Right atrium auricular region (tissue), 2 donors: Measurements from ENCODE around the gene ZNF35. TPM values are rescaled to one million over a fixed set of nuclear protein-coding genes. Genes with fewer than 3 reads are reported as not detected.
"Not testable (repeated sequence)": the region's sequence is repeated elsewhere in the genome, so short reads cannot be mapped to it uniquely, and the experiment has no call there.

Experiments
- DNase-seq: peaks from one replicate; pipeline ENCODE4 v3.0.0-alpha.2; 2019; ENCODE audit warnings: low spot score
- H3K27ac ChIP-seq, 2 donors: fragments of 200-600 bp; sonication (generic); 1 replicate in 1 of 2; 2 replicates in 1 of 2; pipeline ENCODE4 v1.5.1; 2016 to 2019
- H3K27me3 ChIP-seq, 2 donors: fragments of 200-600 bp; sonication (generic); one replicate each; pipeline versions ENCODE4 v1.5.1 to v1.6.0; 2017 to 2019
- H3K36me3 ChIP-seq: fragments of 200-600 bp; sonication (generic); one replicate; pipeline ENCODE4 v1.5.1; 2016
- H3K4me1 ChIP-seq, 2 donors: fragments of 200-600 bp; sonication (generic); one replicate each; pipeline versions ENCODE4 v1.5.1 to v1.6.0; 2017 to 2019
- H3K4me3 ChIP-seq, 2 donors: fragments of 200-600 bp; sonication (generic); 1 replicate in 1 of 2; 2 replicates in 1 of 2; pipeline ENCODE4 v1.5.1; 2017 to 2019; ENCODE audit warnings: mild to moderate bottlenecking in 1 of 2, moderate library complexity in 1 of 2
- H3K9me3 ChIP-seq, 2 donors: fragments of 200-600 bp; sonication (generic); one replicate each; pipeline ENCODE4 v1.5.1; 2019
- CTCF ChIP-seq, 2 donors: fragments of 200-600 bp; sonication (generic); IDR thresholded peaks; one replicate each; pipeline ENCODE4 v1.5.1; 2019; ENCODE audit warnings: antibody characterized with exemption in 2 of 2
- total RNA-seq, 2 donors: library from RNA; depleted of rRNA; stranded (reverse); fragments of >200 nt; gene quantifications; one replicate each; pipeline ENCODE4 v1.1.0, GENCODE V29; 2016

The ZNF35 gene
- total RNA-seq, 2 donors from 2014 or later, result 7.9 to 8.4 TPM

GRCh38 chr3:44669760-44670159, 21.2 kb downstream of the ZNF35 start:
- H3K27me3 ChIP-seq, result no peaks in the 10 kb centered on the region
- no peak overlapping the region for H3K4me3 ChIP-seq
- no peaks in the 10 kb centered on the region for H3K9me3 ChIP-seq
- no peak for DNase-seq
- no peak for TF ChIP-seq CTCF (IDR thresholded peaks at IDR 0.05)
- no peaks in the 10 kb centered on the region for H3K36me3 ChIP-seq
- H3K4me1 ChIP-seq, result no peaks in the 10 kb centered on the region
- H3K27ac ChIP-seq, result no peak overlapping the region

- not testable (repeated sequence) for DNase-seq, H3K27ac ChIP-seq, H3K27me3 ChIP-seq, H3K36me3 ChIP-seq, H3K4me1 ChIP-seq, H3K4me3 ChIP-seq, H3K9me3 ChIP-seq
Measured at GRCh38 chr3:44673466-44673865, 24.9 kb downstream of the ZNF35 start.

DNA sequence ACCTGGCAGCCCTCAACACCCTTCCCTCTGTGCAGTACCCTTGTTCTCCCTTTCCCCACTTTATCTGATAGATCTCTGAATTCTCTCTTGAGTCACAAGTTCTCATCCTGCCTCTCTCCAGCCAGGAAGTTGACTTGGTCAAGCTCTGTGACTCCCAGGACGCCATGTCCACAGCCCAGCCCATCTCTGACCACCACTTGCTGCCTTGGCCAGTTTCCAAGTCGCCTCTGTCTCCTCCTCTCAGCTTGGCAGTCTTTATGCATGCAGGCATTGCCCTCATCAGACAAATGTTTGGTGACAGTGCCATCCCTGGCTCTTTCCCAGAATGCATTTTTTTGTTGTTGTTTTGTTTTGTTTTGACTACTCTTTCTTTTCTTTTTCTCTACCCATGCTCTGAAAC, 25.7 kb downstream of the ZNF35 start:
- no peaks in the 10 kb centered on the region for H3K36me3 ChIP-seq
- H3K27ac ChIP-seq, result no peak overlapping the region
- no peaks in the 10 kb centered on the region for H3K27me3 ChIP-seq
- no peaks in the 10 kb centered on the region for H3K9me3 ChIP-seq
- TF ChIP-seq CTCF (IDR thresholded peaks at IDR 0.05), result no peak
- no peak for DNase-seq
- no peaks in the 10 kb centered on the region for H3K4me1 ChIP-seq
- no peak overlapping the region for H3K4me3 ChIP-seq

GRCh38 chr3:44678480-44679116, 30.1 kb downstream of the ZNF35 start:
- no peak for TF ChIP-seq CTCF (IDR thresholded peaks at IDR 0.05)
- H3K4me3 ChIP-seq, result no peak overlapping the region
- H3K9me3 ChIP-seq, result no peaks in the 10 kb centered on the region
- DNase-seq, result no peak
- H3K27me3 ChIP-seq, result no peaks in the 10 kb centered on the region
- H3K4me1 ChIP-seq, result no peaks in the 10 kb centered on the region
- no peak overlapping the region for H3K27ac ChIP-seq
- no peaks in the 10 kb centered on the region for H3K36me3 ChIP-seq

- H3K4me1 ChIP-seq, result peaks cover 0 to 6% of the 10 kb centered on the region in 2 donors
- TF ChIP-seq CTCF (IDR thresholded peaks at IDR 0.05), result no peak
- no peak for DNase-seq
- no peaks in the 10 kb centered on the region for H3K27me3 ChIP-seq
- no peak overlapping the region for H3K27ac ChIP-seq
- H3K9me3 ChIP-seq, result no peaks in the 10 kb centered on the region
- H3K36me3 ChIP-seq, result no peaks in the 10 kb centered on the region
- no peak overlapping the region for H3K4me3 ChIP-seq
Measured at GRCh38 chr3:44680921-44681455, 32.5 kb downstream of the ZNF35 start.

GRCh38 chr3:44682182-44682896, 33.8 kb downstream of the ZNF35 start:
- peaks cover 0 to 6% of the 10 kb centered on the region in 2 donors for H3K4me1 ChIP-seq
- H3K36me3 ChIP-seq, result no peaks in the 10 kb centered on the region
- no peak overlapping the region for H3K4me3 ChIP-seq
- no peak for TF ChIP-seq CTCF (IDR thresholded peaks at IDR 0.05)
- DNase-seq, result no peak
- H3K27ac ChIP-seq, result no peak overlapping the region
- no peaks in the 10 kb centered on the region for H3K9me3 ChIP-seq
- no peaks in the 10 kb centered on the region for H3K27me3 ChIP-seq
